Right renal cortex interstitium (tissue), 3 donors: Measurements from ENCODE around the gene GALNT9. TPM values are rescaled to one million over a fixed set of nuclear protein-coding genes. Genes with fewer than 3 reads are reported as not detected.

Experiments
- DNase-seq, 3 donors: peaks; one replicate each; pipeline ENCODE4 v3.0.0-alpha.2; 2013; ENCODE audit warnings: low read depth in 3 of 3, low spot score in 2 of 3
- polyA plus RNA-seq, 3 donors: library from polyadenylated mRNA; unstranded; fragments of 120-200 nt; gene quantifications; one replicate each; pipeline ENCODE4 v1.2.1, GENCODE V29; 2013; ENCODE audit not compliant: insufficient read length in 3 of 3

Gene GALNT9
- polyA plus RNA-seq, 3 donors = 6.2 to 8.0 (median 7.1) TPM

- DNase-seq = no peak
Measured at GRCh38 chr12:132328282-132329029, 933 bp downstream of the GALNT9 start.

DNA sequence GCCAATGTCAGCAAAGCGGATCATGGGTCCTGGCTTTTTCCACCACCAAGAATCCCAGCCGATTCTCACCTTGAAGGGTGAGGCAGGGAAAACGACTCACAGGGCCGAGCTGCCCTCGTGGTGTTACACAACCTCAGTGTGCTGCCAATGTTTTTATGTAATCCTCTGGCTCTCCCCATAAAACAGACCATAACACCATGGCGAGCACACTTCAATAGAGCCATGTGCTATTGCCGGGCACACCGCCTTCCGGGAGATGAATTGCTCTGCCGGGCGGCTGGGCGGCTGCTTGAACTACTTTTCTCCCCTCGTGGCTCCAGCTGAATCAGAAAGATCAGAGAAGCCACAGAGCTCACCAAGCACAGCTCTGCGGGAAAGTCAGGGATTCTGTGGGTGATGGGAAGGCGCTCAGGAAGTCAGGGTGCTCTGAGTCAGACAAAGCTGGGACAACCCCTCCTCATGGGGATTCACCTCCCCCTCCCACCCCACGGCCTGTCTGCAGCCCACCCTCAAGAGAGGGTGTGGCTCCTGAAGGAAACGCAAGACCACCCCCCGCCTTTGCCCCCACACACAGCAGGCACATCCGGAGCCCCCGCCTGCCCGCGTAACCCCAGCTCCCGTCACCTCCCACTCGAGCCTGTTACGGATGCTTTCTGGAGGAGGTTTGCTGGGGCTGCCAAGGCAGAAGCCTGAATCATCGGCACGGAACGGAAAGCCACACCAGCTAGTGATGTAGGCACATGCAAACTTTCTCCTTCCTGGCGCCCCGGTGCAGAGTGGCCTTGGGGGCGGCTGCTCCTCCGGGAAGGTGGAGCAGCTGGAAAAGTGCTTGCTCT lies 1.8 kb downstream of the GALNT9 start:
- no peak for DNase-seq

DNA sequence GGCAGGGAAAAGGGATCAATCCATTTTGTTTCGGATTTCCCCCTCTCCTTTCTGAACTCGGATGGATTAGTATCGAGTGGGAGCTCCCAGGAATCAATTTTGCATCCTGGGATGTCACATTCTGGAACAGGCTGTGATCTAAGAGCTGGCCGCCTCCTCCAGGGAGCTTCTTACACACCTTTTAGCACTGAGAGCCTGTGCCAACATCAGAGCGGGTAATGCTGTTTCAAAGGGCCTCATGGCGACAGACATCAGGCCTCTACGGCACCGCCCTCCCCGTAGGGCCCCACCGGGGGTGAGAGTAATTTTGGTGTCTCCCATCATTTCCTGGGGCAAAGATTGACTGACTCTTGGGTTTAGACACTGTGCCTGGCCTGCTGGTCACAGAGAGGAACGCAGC lies 2.7 kb downstream of the GALNT9 start:
- no peak for DNase-seq

DNA sequence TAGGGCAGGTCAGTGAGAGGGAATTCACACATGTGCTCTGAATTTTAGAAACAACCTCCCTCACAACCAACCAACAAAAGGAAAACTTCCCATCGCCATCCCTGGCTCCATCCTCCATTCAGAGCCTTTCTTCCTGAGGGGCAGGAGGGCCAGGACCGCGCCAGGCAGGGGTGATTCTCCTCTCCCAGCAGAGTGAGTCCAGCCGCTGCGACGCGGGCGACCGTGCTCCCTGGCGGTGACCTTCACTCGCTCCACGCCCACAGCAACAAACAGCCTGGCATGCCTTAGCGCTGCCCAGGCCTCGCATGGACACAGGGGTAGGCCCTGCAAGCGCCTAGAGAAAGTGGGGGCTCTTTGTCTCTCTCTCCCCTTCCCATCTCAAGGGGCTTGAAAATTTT lies 3.7 kb downstream of the GALNT9 start:
- DNase-seq = no peak

- no peak for DNase-seq
Measured at GRCh38 chr12:132324841-132325732, 4.3 kb downstream of the GALNT9 start.

DNA sequence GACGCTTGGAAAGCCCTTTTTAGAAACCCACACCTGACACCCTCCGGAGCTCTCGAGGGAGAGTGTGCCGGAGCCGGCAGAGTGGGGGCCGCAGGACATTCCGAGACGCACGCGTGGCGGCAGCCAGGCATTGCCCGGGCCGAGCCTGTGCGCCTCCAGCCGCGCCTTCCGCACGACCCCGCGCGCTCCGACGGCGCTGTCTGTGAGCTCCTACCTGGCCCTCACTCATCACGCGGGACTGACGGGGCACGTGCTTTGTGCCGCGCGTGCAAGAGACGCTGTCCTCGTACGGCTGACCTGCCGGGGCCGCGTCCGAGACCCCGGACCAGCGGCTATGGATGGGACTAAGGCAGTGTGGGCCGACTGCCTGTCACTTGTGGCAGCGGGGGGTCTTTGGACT lies 5.2 kb downstream of the GALNT9 start:
- DNase-seq = no peak

- DNase-seq = no peak
Measured at GRCh38 chr12:132323171-132324010, 6.0 kb downstream of the GALNT9 start.

GRCh38 chr12:132322206-132323132 lies 6.9 kb downstream of the GALNT9 start:
- DNase-seq = no peak

GRCh38 chr12:132321321-132322118 lies 7.9 kb downstream of the GALNT9 start:
- no peak for DNase-seq

DNA sequence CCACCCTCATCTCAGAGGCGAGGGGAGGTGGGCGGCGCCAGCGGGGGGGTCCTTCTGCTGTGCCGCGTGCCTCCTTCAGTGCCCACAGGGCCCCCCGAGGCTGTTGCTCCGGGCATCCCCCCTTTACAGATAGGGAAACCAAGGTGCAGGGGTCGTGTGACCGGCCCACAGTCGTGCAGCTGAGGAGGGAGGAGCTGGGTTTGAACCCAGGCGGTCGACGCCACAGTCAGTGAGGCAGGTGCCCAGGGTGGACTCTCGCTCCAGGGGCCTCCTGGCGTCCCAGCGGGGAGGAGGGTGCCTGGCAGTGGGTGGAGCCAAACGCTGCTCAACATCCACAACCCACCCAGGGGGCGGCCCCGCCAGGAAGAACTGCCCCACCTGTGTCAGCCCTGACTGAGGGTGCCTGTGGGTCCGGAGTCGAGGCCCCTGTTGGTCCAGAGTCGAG lies 8.6 kb downstream of the GALNT9 start:
- no peak for DNase-seq

DNA sequence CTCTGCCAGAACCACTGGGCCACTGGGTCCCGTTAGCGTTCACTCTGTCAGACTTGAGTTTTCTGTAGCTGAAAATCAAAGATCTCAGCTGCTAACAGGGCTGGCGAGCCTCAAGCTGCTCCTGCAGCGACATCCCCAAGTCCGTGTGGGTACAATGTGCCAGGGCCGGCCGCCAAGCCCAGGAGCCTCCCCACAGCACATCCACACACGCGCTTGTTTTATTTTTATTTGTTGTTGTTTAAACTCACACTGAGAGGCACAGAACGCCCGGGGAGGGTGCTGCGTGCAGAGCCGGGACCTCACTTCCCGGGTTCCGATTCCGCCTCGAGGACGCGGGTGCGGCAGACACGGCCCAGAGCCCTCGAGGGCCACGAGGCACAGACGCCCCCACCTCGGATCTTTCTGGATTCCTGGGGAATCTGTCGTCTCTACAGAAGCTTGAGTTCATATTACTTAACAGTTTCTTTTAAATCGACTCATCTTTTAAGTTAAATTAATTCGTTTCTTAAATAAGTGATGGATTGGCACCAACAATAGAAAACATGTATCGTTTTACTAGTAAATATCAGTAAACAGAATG lies 9.3 kb downstream of the GALNT9 start:
- no peak for DNase-seq

DNA sequence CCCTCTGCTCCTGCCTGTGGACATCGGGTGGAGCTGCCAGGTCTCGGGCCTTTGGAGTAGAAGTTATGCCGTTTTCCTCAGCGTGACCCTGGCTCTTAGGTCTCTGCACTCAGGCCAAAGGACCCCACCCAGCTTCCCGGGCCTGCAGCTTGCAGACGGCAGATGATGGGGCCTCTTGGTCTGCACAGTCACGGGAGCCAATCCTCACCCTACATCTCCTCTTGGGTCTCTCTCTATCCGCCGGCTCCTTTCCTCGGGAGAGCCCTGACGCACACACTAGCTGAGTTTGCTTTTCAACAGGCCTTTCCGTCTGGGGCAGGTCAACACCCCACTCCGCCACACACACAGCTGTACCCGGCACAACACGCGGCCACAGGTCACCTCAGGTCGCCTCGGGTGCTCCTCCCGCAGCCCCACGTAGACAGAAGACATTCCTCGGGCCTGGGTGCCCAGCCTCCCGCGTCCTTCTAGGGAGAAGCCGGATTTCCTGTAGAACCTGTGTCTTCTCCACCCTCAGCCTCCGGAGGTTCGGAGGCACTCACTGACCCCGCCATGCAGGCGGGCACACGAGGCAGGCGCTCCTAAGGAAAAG lies 9.9 kb downstream of the GALNT9 start:
- DNase-seq = no peak

GRCh38 chr12:132318618-132319033 lies 10.8 kb downstream of the GALNT9 start:
- no peak for DNase-seq

DNA sequence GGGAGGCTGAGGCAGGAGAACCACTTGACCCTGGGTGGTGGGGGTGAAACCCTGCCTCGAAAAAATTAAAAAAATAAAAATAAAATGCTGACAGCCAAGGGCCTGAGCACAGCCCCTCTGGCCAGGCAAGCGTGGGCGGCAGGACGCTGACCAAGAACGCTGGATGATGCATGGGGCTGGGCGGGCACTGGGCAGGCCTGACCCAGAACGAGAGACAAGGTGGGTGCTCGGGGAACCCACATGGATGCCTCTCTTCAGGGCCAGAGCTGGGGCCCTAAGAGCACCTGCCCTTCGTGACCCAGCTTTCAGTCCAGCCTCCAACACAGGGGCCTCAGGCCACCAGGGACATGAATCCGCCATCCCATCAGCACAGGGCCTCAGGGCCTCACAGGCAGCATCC lies 11.3 kb downstream of the GALNT9 start:
- no peak for DNase-seq

DNA sequence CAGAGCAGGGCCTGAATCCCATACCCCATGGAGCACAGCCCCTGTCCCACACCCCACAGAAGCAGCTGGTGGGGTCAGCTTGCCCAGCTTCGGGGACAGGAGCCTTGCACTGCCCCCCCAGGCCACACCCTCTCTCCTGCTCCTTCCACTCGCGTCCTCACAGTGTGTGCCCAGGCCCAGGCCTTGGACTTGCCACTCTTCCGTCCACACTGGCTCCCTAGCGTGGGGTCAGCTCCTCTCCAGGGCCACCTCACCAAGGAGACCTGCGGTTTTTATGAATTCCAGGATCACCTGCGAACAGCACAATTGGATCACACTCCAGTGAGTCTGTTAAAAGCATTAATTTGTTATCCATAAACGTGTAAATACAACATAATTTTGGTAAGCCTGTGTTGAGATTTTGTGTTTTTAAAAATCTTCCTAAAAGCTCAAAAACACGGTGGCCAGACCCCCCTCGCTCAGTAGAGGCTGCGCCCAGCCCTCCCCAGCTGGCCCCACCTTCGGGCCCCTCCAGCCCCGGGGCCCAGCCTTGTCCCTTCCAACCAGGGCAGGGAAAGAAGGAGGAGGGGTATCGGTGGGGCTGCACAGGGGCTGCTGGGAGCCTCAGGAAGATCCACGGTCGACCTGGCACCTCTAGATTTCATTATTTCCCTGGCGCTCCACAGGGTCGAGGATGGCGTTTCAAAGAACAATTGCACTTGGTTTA lies 12.0 kb downstream of the GALNT9 start:
- no peak for DNase-seq

DNA sequence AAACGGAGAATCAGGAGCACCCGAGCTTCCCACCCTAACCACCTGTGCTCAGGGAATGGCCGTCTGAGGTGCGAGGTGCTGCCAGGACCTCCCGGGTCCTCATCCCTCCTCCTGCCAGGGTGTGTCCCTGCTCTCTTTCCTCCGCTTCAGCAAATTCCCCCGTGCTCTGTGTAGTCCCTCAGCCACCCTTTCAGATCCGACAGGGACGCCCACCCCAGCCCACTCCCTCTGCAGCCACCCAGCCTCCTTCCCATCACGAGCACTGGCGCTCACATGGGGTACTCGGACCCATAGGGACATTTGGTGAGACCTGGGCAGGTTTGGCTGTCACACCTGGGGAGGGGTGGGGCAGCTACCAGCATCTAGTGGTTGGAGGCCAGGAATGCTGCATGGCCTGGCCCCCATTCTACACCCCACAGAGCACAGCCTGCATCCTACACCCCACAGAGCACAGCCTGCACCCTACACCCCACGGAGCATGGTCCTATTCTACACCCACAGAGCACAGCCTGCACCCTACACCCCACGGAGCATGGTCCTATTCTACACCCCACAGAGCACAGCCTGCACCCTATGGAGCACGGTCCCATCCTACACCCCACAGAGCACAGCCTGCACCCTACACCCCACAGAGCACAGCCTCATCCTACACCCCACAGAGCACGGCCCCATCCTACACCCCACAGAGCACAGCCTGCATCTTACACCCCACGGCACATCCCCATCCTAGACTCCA lies 12.7 kb downstream of the GALNT9 start:
- no peak for DNase-seq
